Measurements from ENCODE around the gene AKAP6.
"Not testable (repeated sequence)": the region's sequence is repeated elsewhere in the genome, so short reads cannot be mapped to it uniquely, and the experiment has no call there.

AKAP6 gene

DNA sequence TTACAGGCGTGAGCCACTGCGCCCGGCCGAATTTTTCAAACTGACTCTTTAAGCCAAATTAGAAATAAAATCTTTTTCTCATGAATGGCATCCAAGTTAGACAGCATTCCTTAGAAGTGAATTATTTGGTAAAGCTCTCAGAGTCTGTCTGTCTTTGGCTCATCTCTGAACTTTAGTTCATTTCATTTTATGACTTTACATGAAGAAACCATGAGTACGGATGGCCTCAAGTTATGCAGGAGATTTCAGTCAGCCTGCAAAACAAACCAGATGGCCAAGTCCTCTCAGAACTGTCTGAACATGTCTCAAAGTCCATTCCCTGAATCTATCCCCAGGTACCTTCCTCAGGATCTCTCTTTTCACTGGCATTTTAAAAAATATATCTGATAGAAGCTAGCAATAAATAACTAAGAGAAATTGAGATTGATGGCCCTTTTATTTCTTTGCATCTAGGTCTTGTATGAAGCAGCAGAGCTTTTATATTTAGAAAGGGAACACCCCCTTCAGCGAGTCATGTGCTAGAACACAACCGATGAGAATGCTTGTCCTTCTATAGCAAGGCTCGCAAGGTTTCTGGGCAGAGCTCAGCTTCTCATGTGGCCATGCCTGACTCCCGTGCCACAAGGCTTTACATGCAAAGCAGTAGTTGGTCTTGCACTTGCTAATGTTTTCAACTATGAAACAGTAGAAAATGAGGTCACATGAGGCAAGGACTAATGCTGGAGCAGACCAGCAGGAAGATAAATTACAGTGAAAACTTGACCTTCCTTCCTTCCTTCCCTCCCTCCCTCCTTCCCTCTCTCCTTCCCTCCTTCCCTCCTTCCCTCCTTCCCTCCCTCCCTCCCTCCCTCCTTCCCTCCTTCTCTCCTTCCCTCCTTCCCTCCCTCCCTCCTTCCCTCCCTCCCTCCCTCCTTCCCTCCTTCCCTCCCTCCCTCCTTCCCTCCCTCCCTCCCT lies 125.0 kb downstream of the AKAP6 start:
- DNase-seq: no peak

- no peak for DNase-seq
Measured at GRCh38 chr14:32457213-32457920, 128.3 kb downstream of the AKAP6 start.

DNA sequence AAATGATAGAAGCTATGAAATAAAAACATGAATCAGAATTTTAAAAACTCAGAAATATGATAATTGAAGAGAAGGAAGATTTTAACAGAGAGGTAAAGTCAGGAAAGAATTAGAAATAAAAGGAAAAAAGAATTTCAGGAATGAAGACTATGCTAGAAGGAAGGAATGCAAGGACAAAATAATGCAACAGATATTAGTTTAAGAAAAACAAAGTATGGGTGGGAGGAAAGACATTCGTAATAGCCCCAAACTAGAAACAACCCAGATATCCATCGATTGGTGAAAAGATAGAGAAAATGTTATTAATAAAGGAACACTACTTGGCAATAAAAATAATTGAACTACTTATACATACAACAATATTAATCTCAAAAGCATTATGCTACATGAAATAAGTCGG lies 129.6 kb downstream of the AKAP6 start:
- DNase-seq: no peak

DNA sequence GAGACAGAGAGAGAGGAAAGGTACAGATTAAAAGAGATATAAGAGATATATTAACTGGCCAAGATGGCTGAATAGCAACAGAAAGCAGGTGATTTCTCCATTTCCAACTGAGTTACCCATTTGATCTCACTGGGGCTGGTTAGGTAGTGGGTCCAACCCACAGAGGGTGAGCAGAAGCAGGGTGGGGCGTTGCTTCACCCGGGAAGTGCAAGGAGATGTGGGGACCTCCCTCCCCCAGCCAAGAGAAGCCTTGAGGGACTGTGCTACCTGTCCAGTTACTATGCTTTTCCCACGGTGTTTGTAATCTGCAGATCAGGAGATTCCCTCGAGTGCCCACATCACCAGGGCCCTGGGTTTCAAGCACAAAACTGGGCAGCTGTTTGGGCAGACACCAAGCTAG lies 131.2 kb downstream of the AKAP6 start:
- no peak for DNase-seq

- DNase-seq: not testable (repeated sequence)
Measured at GRCh38 chr14:32462553-32462952, 133.5 kb downstream of the AKAP6 start.

- DNase-seq: peak; percentile 41 to 86
Measured at GRCh38 chr14:32468955-32469354, 139.9 kb downstream of the AKAP6 start.

- DNase-seq: peak; percentile 39 to 40
Measured at GRCh38 chr14:32469388-32470160, 140.5 kb downstream of the AKAP6 start.

DNA sequence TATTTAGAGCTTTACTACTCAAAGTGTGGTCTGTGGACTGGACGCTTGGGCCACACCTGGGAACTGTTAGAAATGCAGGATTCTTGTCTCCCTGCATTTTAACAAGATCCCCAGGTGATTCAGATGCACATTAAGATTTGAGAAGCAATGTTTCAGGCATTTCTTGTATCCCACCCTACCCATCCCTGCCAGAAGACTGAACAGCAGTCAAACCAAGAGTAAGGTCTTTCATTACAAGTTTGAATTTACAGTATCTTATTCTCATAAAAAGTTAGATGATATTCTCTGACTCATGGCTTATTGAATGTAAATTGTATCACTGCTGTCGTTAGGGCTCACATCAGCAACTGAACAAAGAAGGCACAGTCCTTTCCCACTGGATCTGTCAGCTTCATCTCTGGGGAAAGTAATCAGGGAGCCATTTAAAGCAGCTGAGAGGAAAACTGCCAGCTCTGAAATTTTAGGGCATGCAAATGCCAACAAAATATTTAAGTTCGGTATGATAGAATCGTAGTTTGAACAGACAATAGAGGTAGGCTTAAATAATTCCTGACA lies 141.1 kb downstream of the AKAP6 start:
- no peak for DNase-seq

DNA sequence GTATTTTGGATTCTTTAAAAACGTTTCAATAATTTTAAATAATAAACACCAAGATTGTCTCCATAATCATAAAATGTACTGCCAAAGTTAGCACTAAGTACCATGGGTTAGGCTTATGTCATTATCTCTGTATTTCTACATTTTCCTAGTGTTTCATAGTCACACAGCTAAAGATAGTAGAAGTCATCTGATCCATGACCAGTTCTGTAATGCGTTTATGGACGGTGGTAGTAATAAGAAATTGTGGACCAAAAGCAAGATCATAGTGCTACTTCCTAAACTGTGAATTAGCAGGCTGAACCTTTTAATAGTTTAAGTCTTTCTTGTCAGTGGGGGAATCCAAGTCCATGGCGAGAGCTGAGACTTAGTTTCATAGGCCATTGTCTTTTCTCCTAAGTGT lies 142.1 kb downstream of the AKAP6 start:
- peak in 1 of 2 donors; percentile 71 for DNase-seq

GRCh38 chr14:32472076-32472475 lies 143.0 kb downstream of the AKAP6 start:
- DNase-seq: no peak

GRCh38 chr14:32472512-32473463 lies 143.7 kb downstream of the AKAP6 start:
- no peak for DNase-seq

DNA sequence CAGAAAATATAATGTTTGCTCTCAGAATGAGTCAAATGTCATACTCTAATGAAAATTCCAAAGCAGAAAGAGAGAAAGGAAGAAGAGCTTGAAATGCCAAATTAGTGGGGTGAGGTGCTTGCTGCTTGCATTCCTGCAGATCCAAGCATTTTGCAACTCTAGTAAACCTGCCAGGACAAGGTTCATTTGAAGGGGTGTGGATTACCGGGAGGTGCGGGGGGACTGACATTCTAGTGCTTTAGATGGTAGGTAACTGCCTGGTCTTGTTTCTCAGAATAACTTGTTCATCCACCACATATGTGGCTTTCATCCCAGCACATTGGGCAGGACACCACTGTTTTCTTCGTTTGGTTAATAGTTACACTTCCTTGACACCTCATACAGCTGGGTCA lies 144.4 kb downstream of the AKAP6 start:
- no peak for DNase-seq

GRCh38 chr14:32474478-32475195 lies 145.5 kb downstream of the AKAP6 start:
- DNase-seq: no peak

GRCh38 chr14:32476532-32476931 lies 147.4 kb downstream of the AKAP6 start:
- no peak for DNase-seq

DNA sequence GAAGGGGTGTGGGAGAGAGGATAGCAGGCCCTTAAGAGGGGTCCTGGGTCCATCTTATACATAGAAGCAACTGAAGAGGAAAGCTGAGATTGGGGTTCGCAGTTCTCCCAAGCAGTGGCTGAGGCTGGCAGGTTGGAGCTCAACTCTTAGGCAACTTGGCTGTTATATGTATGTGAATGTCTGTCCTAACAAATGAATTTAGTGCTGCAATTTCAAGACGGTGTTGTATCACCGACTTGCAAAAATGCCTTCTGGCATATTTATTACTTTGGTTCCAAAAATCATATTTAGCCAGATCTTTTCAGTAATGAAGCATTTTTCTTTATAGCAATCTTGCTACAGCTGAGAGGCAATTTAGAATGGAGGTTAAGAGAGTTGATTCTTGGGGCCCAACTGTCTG lies 148.3 kb downstream of the AKAP6 start:
- DNase-seq: no peak

DNA sequence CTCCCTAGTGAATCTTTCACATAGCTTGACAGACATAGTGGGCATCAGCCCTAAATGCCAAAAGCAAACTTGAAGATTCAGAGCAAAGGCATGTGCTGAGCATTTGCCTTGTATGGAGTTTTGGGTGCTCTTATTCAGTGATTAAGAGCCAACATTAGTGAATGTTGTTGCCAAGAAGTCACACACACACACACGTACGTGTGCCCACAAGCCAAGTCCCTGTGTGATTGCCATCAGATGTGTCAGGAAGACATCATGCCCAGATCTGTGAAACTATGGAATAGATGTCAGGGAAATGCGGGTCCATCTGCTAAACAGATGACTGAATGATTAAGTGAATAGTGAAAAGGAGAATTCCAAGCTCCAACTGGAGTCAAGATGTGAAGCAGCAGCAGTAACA lies 149.0 kb downstream of the AKAP6 start:
- no peak for DNase-seq

- no peak for DNase-seq
Measured at GRCh38 chr14:32480337-32480736, 151.2 kb downstream of the AKAP6 start.

DNA sequence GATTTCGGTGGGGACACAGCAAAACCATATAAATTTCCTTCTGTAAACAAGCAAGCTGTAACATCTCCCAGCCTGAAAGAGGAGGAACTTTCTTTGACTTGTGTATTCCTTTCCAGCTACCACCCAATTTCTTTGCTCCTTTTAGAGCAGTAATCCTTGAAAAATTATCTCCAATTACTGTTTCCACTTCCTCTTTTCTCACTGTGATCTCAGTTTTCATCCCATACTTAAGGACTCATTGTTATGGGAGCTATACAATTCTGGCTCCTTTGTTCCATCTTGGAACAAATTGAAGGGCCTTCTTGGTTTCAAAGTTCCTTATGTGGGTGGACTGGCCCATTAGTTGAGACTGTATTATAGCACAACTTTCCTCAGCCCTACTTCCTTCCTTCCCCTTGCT lies 152.6 kb downstream of the AKAP6 start:
- DNase-seq: no peak

DNA sequence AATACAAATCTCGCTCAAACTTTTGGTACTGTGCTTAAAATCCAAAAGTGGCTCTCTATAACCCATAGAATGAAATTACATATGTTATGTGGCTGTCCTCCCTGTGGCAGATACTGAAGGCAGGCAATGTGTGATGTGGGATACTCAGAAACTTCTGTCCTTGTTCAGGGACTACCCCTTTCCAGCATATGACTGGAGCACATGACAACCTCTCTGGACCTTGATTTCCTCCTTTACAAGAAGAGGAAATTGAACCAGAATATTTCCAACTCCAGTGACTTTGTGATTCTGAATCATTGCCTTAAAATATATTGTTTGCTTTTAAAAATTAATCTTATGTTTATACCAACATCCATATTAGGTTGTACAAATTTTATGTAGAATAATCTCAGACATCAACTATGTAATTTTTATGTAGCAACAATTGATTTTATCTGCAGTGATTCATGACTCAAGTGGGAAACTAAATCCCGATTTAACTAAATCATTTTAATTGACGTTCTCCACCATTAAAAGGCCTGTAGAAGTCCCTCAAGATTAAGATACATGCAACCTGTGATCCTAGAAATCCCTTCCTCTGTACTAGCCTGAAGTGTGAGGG lies 162.4 kb downstream of the AKAP6 start:
- DNase-seq: peak; percentile 41 to 80

DNA sequence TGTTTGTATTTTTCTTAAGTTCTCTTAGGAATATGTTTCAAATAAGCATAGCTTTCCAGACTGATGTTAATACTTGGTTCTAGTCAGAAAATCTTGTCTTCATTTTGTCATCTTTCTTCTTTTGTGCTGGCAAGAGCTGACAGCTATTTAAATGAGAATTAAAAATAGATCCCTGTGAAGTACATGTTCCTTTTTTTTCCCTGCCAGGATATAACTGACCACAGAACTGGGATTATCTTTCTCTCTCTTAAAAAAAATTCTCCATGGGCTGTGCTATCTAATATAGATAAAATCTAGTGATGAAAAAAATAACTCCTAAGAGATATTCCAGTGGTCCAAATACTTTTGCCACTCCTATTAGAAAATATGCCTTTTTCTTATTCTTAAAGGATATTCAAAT lies 163.4 kb downstream of the AKAP6 start:
- DNase-seq: no peak

Data from inflammatory macrophage treated with lipopolysaccharide for 1 hour (primary cell).